ENCODE measurements around the gene DCC. TPM values are rescaled to one million over a fixed set of nuclear protein-coding genes. Genes with fewer than 3 reads are reported as not detected.
A peak's percentile ranks its signal among the peaks of the same experiment; 100 is the strongest.
"Not testable (repeated sequence)": the region's sequence is repeated elsewhere in the genome, so short reads cannot be mapped to it uniquely, and the experiment has no call there.

DCC gene
- polyA plus RNA-seq, 2 of the 4 experiments (the other 2 are of a cell fraction), result 0.12 TPM; not detected in 1

- ChIA-PET POLR2A (no interaction called here), CTCF (no interaction called here)
- ATAC-seq (no peak), DNase-seq (ENCODE audit: low read depth in 1 of 2, low spot score in 1 of 2) (no peak), FAIRE-seq (no peak)
- H3K9me3 ChIP-seq, result no peaks in the 10 kb centered on the region
- H3K4me1 ChIP-seq, result no peaks in the 10 kb centered on the region
- H3K4me2 ChIP-seq, result no peak overlapping the region
- WGBS (ENCODE audit: missing lambda C conversion rate), result 3% methylated on average over 2 of the region's 2 CpGs
- peak; percentile 48; the same call in 1 of the 2 replicates for TF ChIP-seq NFE2L2 (conservative IDR thresholded peaks at IDR 0.05; ENCODE audit: low read length)
- no peak for TF ChIP-seq ZFP36 (IDR thresholded peaks at IDR 0.05; ENCODE audit: borderline replicate concordance, partially characterized antibody)
- no peak for TF ChIP-seq GATA3 (IDR thresholded peaks at IDR 0.05; ENCODE audit: borderline replicate concordance)
- H3K4me3 ChIP-seq, result no peak overlapping the region
- no peak overlapping the region for H3K27ac ChIP-seq
Measured at GRCh38 chr18:53509886-53510285, 1169.9 kb downstream of the DCC start.

- 36% methylated on average over 7 of the region's 15 CpGs for WGBS (ENCODE audit: missing lambda C conversion rate)
- H3K4me2 ChIP-seq; H3K9me3 ChIP-seq; H3K27ac ChIP-seq; ATAC-seq; POLR2A ChIA-PET; H3K4me3 ChIP-seq; FAIRE-seq; DNase-seq (ENCODE audit: low read depth in 1 of 2, low spot score in 1 of 2); H3K4me1 ChIP-seq; CTCF ChIA-PET: not testable (repeated sequence)
Measured at GRCh38 chr18:53511725-53512124, 1171.7 kb downstream of the DCC start.

- Histone ChIP-seq H3K4me3 (no peak overlapping the region), H3K4me1 (no peaks in the 10 kb centered on the region), H3K9me3 (no peaks in the 10 kb centered on the region), H3K27ac (no peak overlapping the region), H3K4me2 (no peak overlapping the region)
- POLR2A ChIA-PET, result no interaction called here
- ATAC-seq (no peak), FAIRE-seq (no peak), DNase-seq (ENCODE audit: low read depth in 1 of 2, low spot score in 1 of 2) (no peak)
- TF ChIP-seq, protein P1, sequence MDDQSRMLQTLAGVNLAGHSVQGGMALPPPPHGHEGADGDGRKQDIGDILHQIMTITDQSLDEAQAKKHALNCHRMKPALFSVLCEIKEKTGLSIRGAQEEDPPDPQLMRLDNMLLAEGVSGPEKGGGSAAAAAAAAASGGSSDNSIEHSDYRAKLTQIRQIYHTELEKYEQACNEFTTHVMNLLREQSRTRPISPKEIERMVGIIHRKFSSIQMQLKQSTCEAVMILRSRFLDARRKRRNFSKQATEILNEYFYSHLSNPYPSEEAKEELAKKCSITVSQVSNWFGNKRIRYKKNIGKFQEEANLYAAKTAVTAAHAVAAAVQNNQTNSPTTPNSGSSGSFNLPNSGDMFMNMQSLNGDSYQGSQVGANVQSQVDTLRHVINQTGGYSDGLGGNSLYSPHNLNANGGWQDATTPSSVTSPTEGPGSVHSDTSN (IDR thresholded peaks at IDR 0.05), result no peak
- TF ChIP-seq HOXB13 (CRISPR knock-in tag; IDR thresholded peaks at IDR 0.05; ENCODE audit: low read depth) (no peak), EHMT2 (IDR thresholded peaks at IDR 0.05; ENCODE audit: low read depth) (no peak), TFCP2L1 (CRISPR knock-in tag; IDR thresholded peaks at IDR 0.05) (no peak)
- WGBS (ENCODE audit: missing lambda C conversion rate), result 16% methylated on average over 7 of the region's 7 CpGs
- CTCF ChIA-PET, result no interaction called here
Measured at GRCh38 chr18:53521068-53521467, 1181.1 kb downstream of the DCC start.

GRCh38 chr18:53526101-53526870, 1186.3 kb downstream of the DCC start:
- no peak overlapping the region for H3K27ac ChIP-seq
- DNase-seq (ENCODE audit: low read depth in 1 of 2, low spot score in 1 of 2) (no peak), FAIRE-seq (no peak), ATAC-seq (no peak)
- no peak overlapping the region for H3K4me2 ChIP-seq
- H3K9me3 ChIP-seq, result no peaks in the 10 kb centered on the region
- TF ChIP-seq ESRRA (IDR thresholded peaks at IDR 0.05; ENCODE audit: borderline replicate concordance, low read length) (no peak), ZFP36 (IDR thresholded peaks at IDR 0.05; ENCODE audit: borderline replicate concordance, partially characterized antibody) (no peak), TP53 (CRISPR knock-in tag; IDR thresholded peaks at IDR 0.05) (no peak), HOXB13 (CRISPR knock-in tag; IDR thresholded peaks at IDR 0.05; ENCODE audit: low read depth) (no peak), RNF2 (IDR thresholded peaks at IDR 0.05; ENCODE audit: borderline replicate concordance, low read depth) (no peak), BCL3 (IDR thresholded peaks at IDR 0.05) (no peak), HDAC2 (IDR thresholded peaks at IDR 0.05) (no peak), RARB (CRISPR knock-in tag; IDR thresholded peaks at IDR 0.05) (no peak), SMC3 (IDR thresholded peaks at IDR 0.05) (no peak), NFE2L2 (conservative IDR thresholded peaks at IDR 0.05; ENCODE audit: low read length) (no peak), SREBF2 (IDR thresholded peaks at IDR 0.05) (no peak)
- TF ChIP-seq, protein P2, sequence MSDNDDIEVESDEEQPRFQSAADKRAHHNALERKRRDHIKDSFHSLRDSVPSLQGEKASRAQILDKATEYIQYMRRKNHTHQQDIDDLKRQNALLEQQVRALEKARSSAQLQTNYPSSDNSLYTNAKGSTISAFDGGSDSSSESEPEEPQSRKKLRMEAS (IDR thresholded peaks at IDR 0.05), result no peak
- TF ChIP-seq, protein P3, sequence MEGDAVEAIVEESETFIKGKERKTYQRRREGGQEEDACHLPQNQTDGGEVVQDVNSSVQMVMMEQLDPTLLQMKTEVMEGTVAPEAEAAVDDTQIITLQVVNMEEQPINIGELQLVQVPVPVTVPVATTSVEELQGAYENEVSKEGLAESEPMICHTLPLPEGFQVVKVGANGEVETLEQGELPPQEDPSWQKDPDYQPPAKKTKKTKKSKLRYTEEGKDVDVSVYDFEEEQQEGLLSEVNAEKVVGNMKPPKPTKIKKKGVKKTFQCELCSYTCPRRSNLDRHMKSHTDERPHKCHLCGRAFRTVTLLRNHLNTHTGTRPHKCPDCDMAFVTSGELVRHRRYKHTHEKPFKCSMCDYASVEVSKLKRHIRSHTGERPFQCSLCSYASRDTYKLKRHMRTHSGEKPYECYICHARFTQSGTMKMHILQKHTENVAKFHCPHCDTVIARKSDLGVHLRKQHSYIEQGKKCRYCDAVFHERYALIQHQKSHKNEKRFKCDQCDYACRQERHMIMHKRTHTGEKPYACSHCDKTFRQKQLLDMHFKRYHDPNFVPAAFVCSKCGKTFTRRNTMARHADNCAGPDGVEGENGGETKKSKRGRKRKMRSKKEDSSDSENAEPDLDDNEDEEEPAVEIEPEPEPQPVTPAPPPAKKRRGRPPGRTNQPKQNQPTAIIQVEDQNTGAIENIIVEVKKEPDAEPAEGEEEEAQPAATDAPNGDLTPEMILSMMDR (IDR thresholded peaks at IDR 0.05), result no peak
- H3K4me3 ChIP-seq, result no peak overlapping the region
- no peaks in the 10 kb centered on the region for H3K4me1 ChIP-seq
- 1% methylated on average over 4 of the region's 4 CpGs for WGBS (ENCODE audit: missing lambda C conversion rate)
- CTCF ChIA-PET, result no interaction called here
- POLR2A ChIA-PET, result no interaction called here

Measured in A549 (cell line).